Measurements from ENCODE around the gene RALGPS1. TPM values are rescaled to one million over a fixed set of nuclear protein-coding genes. Genes with fewer than 3 reads are reported as not detected.
A peak's percentile ranks its signal among the peaks of the same experiment; 100 is the strongest.

The RALGPS1 gene, protein sequence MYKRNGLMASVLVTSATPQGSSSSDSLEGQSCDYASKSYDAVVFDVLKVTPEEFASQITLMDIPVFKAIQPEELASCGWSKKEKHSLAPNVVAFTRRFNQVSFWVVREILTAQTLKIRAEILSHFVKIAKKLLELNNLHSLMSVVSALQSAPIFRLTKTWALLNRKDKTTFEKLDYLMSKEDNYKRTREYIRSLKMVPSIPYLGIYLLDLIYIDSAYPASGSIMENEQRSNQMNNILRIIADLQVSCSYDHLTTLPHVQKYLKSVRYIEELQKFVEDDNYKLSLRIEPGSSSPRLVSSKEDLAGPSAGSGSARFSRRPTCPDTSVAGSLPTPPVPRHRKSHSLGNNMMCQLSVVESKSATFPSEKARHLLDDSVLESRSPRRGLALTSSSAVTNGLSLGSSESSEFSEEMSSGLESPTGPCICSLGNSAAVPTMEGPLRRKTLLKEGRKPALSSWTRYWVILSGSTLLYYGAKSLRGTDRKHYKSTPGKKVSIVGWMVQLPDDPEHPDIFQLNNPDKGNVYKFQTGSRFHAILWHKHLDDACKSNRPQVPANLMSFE
- total RNA-seq (10 to 100 TPM in 1 of 2 experiments, 1 to 10 TPM in 1; 9.8 to 10.3 TPM), polyA plus RNA-seq (1 to 10 TPM in 1 of 2 donors, under 1 TPM in 1; 0.84 to 1.9 TPM)

GRCh38 chr9:126914458-126915280 is at the start of gene RALGPS1:
Gene RALGPS1 (plus strand): TSS chr9:126914782. CDS start chr9:126962290, 47,508 bp downstream.
- Histone ChIP-seq H3K4me3 (ENCODE audit: low read length in 2 of 2) (peak within 1 kb of the TSS in 1 of 2 donors; percentile 19), H3K4me1 (ENCODE audit: insufficient read depth, low read length) (peaks cover 5% of the 10 kb centered on the region), H3K9me3 (ENCODE audit: control insufficient read depth in 1 of 2, low read length in 2 of 2) (no peaks in the 10 kb centered on the region), H3K36me3 (ENCODE audit: insufficient read depth, low read length) (no peaks in the 10 kb centered on the region), H3K27me3 (ENCODE audit: insufficient read depth, low read length) (no peaks in the 10 kb centered on the region), H3K27ac (ENCODE audit: low read depth, low read length) (peak within 1 kb of the TSS; percentile 32)
- POLR2A ChIA-PET (ENCODE audit: partially characterized antibody), result interaction anchor here (0.8 to 2.1 kb wide), 9 partner anchors 11 to 536 kb away, joined by 3 to 7 read pairs (median 4); partner anchors contain the start of genes LRSAM1, RPL12, SLC2A8 and ZBTB34
- H3K36me3 Mint-ChIP-seq, result no peaks in the 10 kb centered on the region
- H3K4me1 Mint-ChIP-seq, result peaks cover 5 to 14% (median 9%) of the 10 kb centered on the region in 4 donors
- intact Hi-C loops (cut with micrococcal nuclease), result loop anchor here (2.0 to 5.0 kb wide), 2 partner anchors 52 to 70 kb away; partner anchors contain the start of gene ZBTB34
- DNase-seq, result peak; percentile 82 to 90 (median 88)
- CTCF ChIA-PET (ENCODE audit: partially characterized antibody), result interaction anchor here (0.6 to 1.2 kb wide), 4 partner anchors 10 to 285 kb away, joined by 3 to 4 read pairs (median 4); no protein-coding TSS in a partner anchor
- H3K4me3 Mint-ChIP-seq, result peak within 1 kb of the TSS; percentile 78 to 89 (median 84)
- H3K27ac Mint-ChIP-seq, result peak within 1 kb of the TSS in 6 of 7 donors; percentile 27 to 91 (median 72)
- peaks cover 0 to 6% (median 0%) of the 10 kb centered on the region in 8 donors for H3K9me3 Mint-ChIP-seq
- peaks cover 2 to 3% of the 10 kb centered on the region in 2 donors for H3K27me3 Mint-ChIP-seq

DNA sequence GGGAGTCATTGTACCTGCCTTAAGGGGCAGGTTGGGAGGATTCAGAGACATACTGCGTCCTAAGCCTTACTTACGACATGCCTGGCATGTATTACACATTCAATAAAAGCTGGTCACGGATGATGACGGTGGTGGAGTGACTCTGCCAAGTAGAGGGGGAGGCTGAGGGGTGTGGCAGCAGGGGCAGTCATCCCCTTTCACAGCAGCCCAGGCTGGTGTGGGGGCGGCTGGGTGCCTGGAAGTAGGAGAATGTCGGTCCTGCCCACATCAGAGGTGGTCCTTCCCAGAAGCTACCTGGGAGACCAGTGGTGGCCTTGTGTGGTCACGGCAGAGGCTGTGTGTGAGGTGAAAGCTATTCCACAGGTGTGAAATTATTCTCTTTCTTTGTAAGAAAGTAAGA is 45.2 kb upstream of the RALGPS1 start:
- Mint-ChIP-seq H3K36me3 (peaks cover 14 to 26% of the 10 kb centered on the region in 2 donors), H3K27ac (peak overlapping the region in 3 of 7 donors; percentile 35 to 82 (median 37)), H3K4me1 (peaks cover 17 to 33% (median 18%) of the 10 kb centered on the region in 4 donors), H3K9me3 (peaks cover 0 to 3% (median 0%) of the 10 kb centered on the region in 8 donors), H3K27me3 (no peaks in the 10 kb centered on the region), H3K4me3 (no peak overlapping the region)
- Histone ChIP-seq H3K4me3 (ENCODE audit: low read length in 2 of 2) (no peak overlapping the region), H3K27me3 (ENCODE audit: insufficient read depth, low read length) (no peaks in the 10 kb centered on the region), H3K9me3 (ENCODE audit: control insufficient read depth in 1 of 2, low read length in 2 of 2) (no peaks in the 10 kb centered on the region), H3K4me1 (ENCODE audit: insufficient read depth, low read length) (peaks cover 3% of the 10 kb centered on the region), H3K36me3 (ENCODE audit: insufficient read depth, low read length) (no peaks in the 10 kb centered on the region), H3K27ac (ENCODE audit: low read depth, low read length) (no peak overlapping the region)
- ChIA-PET POLR2A (ENCODE audit: partially characterized antibody) (no interaction called here), CTCF (ENCODE audit: partially characterized antibody) (no interaction called here)
- intact Hi-C loops (cut with micrococcal nuclease), result no loop called here
- no peak for DNase-seq

DNA sequence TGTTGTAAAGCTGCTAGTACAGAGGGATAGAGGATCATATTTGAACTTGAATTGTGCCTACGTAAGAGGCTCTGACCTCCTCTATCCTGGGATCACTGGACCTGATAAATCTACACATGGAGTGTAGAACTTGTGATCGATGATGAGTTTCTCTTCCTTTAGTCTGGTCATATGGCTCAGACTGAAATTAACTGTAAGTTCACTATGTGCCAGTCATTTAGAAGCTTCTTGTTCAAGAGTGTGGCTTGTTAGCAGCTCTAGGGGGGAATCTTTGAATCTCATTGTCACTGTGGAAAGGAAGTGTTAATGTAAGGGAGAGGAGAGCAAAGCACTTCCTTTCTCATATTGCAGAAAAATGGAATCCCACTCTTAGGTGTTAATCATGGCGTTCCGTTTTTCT is 42.1 kb upstream of the RALGPS1 start:
- Histone ChIP-seq H3K9me3 (ENCODE audit: control insufficient read depth in 1 of 2, low read length in 2 of 2) (no peaks in the 10 kb centered on the region), H3K27ac (ENCODE audit: low read depth, low read length) (no peak overlapping the region), H3K27me3 (ENCODE audit: insufficient read depth, low read length) (no peaks in the 10 kb centered on the region), H3K4me3 (ENCODE audit: low read length in 2 of 2) (no peak overlapping the region), H3K36me3 (ENCODE audit: insufficient read depth, low read length) (no peaks in the 10 kb centered on the region), H3K4me1 (ENCODE audit: insufficient read depth, low read length) (peaks cover 14% of the 10 kb centered on the region)
- H3K27me3 Mint-ChIP-seq, result no peaks in the 10 kb centered on the region
- ChIA-PET POLR2A (ENCODE audit: partially characterized antibody) (interaction anchor here (1.2 kb wide), 1 partner anchor 9 kb away, joined by 4 read pairs; no protein-coding TSS in a partner anchor), CTCF (ENCODE audit: partially characterized antibody) (interaction anchor here (1.9 kb wide), 1 partner anchor 13 kb away, joined by 5 read pairs; the partner anchor contains the start of gene ZBTB34)
- intact Hi-C loops (cut with micrococcal nuclease), result no loop called here
- no peak overlapping the region for H3K4me3 Mint-ChIP-seq
- peaks cover 33 to 48% (median 36%) of the 10 kb centered on the region in 4 donors for H3K4me1 Mint-ChIP-seq
- peaks cover 6 to 8% of the 10 kb centered on the region in 2 donors for H3K36me3 Mint-ChIP-seq
- DNase-seq, result no peak
- H3K9me3 Mint-ChIP-seq, result peaks cover 0 to 3% (median 0%) of the 10 kb centered on the region in 8 donors
- H3K27ac Mint-ChIP-seq, result peak overlapping the region in 5 of 7 donors; percentile 8 to 74 (median 26)

- CTCF ChIA-PET (ENCODE audit: partially characterized antibody), result no interaction called here
- intact Hi-C loops (cut with micrococcal nuclease), result no loop called here
Observed at GRCh38 chr9:126874546-126875314, 39.9 kb upstream of the RALGPS1 start.

GRCh38 chr9:126875756-126876510 is 38.6 kb upstream of the RALGPS1 start:
- Histone ChIP-seq H3K4me3 (ENCODE audit: low read length in 2 of 2) (no peak overlapping the region), H3K27me3 (ENCODE audit: insufficient read depth, low read length) (no peaks in the 10 kb centered on the region), H3K4me1 (ENCODE audit: insufficient read depth, low read length) (peaks cover 17% of the 10 kb centered on the region), H3K9me3 (ENCODE audit: control insufficient read depth in 1 of 2, low read length in 2 of 2) (no peaks in the 10 kb centered on the region), H3K36me3 (ENCODE audit: insufficient read depth, low read length) (peaks cover 19% of the 10 kb centered on the region), H3K27ac (ENCODE audit: low read depth, low read length) (no peak overlapping the region)
- Mint-ChIP-seq H3K4me1 (peaks cover 32 to 43% (median 38%) of the 10 kb centered on the region in 4 donors), H3K4me3 (no peak overlapping the region), H3K27me3 (no peaks in the 10 kb centered on the region), H3K9me3 (peaks cover 0 to 2% (median 0%) of the 10 kb centered on the region in 8 donors), H3K27ac (peak overlapping the region in 6 of 7 donors; percentile 6 to 87 (median 60)), H3K36me3 (peaks cover 21 to 23% of the 10 kb centered on the region in 2 donors)
- CTCF ChIA-PET (ENCODE audit: partially characterized antibody), result no interaction called here
- no peak for DNase-seq
- POLR2A ChIA-PET (ENCODE audit: partially characterized antibody), result no interaction called here
- intact Hi-C loops (cut with micrococcal nuclease), result no loop called here

More at GRCh38 chr9:126874546-126875314, 39.9 kb upstream of the RALGPS1 start:
- Mint-ChIP-seq H3K27me3 (no peaks in the 10 kb centered on the region), H3K9me3 (peaks cover 0 to 3% (median 0%) of the 10 kb centered on the region in 8 donors), H3K4me3 (no peak overlapping the region), H3K27ac (peak overlapping the region in 3 of 7 donors; percentile 1 to 26 (median 1)), H3K4me1 (peaks cover 33 to 43% (median 40%) of the 10 kb centered on the region in 4 donors), H3K36me3 (peaks cover 9 to 13% of the 10 kb centered on the region in 2 donors)
- Histone ChIP-seq H3K4me1 (ENCODE audit: insufficient read depth, low read length) (peaks cover 17% of the 10 kb centered on the region), H3K27me3 (ENCODE audit: insufficient read depth, low read length) (no peaks in the 10 kb centered on the region), H3K4me3 (ENCODE audit: low read length in 2 of 2) (no peak overlapping the region), H3K27ac (ENCODE audit: low read depth, low read length) (no peak overlapping the region), H3K36me3 (ENCODE audit: insufficient read depth, low read length) (peaks cover 7% of the 10 kb centered on the region), H3K9me3 (ENCODE audit: control insufficient read depth in 1 of 2, low read length in 2 of 2) (no peaks in the 10 kb centered on the region)
- DNase-seq, result no peak
- POLR2A ChIA-PET (ENCODE audit: partially characterized antibody), result no interaction called here

GRCh38 chr9:126876531-126876930 is 38.1 kb upstream of the RALGPS1 start:
- no peaks in the 10 kb centered on the region for H3K27me3 ChIP-seq (ENCODE audit: insufficient read depth, low read length)
- H3K4me1 ChIP-seq (ENCODE audit: insufficient read depth, low read length), result peaks cover 17% of the 10 kb centered on the region
- ChIA-PET CTCF (ENCODE audit: partially characterized antibody) (no interaction called here), POLR2A (ENCODE audit: partially characterized antibody) (no interaction called here)
- no peak overlapping the region for H3K4me3 ChIP-seq (ENCODE audit: low read length in 2 of 2)
- peaks cover 19% of the 10 kb centered on the region for H3K36me3 ChIP-seq (ENCODE audit: insufficient read depth, low read length)
- Mint-ChIP-seq H3K36me3 (peaks cover 23 to 25% of the 10 kb centered on the region in 2 donors), H3K9me3 (peaks cover 0 to 1% (median 0%) of the 10 kb centered on the region in 8 donors), H3K4me1 (peaks cover 31 to 43% (median 37%) of the 10 kb centered on the region in 4 donors), H3K27ac (peak overlapping the region in 5 of 7 donors; percentile 6 to 87 (median 57)), H3K27me3 (no peaks in the 10 kb centered on the region), H3K4me3 (no peak overlapping the region)
- H3K27ac ChIP-seq (ENCODE audit: low read depth, low read length), result no peak overlapping the region
- DNase-seq, result no peak
- intact Hi-C loops (cut with micrococcal nuclease), result no loop called here
- H3K9me3 ChIP-seq (ENCODE audit: control insufficient read depth in 1 of 2, low read length in 2 of 2), result no peaks in the 10 kb centered on the region
